Hepatocyte (in vitro differentiated cells): ENCODE results near the gene KDM6B.

ENCODE experiments used
- EZH2 ChIP-seq: fragments of 200-600 bp; sonication (generic); IDR thresholded peaks from 2 replicates; pipeline ENCODE4 v1.6.1; 2016; ENCODE audit warnings: antibody characterized with exemption, mild to moderate bottlenecking, borderline replicate concordance
- EZH2phosphoT487 ChIP-seq: fragments of 200-600 bp; sonication (generic); IDR thresholded peaks from one replicate; pipeline ENCODE4 v1.6.1; 2018; ENCODE audit warnings: antibody characterized with exemption, mild to moderate bottlenecking, low read depth, moderate library complexity; ENCODE audit not compliant: unreplicated experiment, severe bottlenecking
- TF ChIP-seq, protein P1 (sequence below): fragments of 200-600 bp; sonication (generic); IDR thresholded peaks from 2 replicates; pipeline ENCODE4 v1.5.1; 2016; ENCODE audit warnings: antibody characterized with exemption, mild to moderate bottlenecking; ENCODE audit not compliant: poor library complexity

DNA sequence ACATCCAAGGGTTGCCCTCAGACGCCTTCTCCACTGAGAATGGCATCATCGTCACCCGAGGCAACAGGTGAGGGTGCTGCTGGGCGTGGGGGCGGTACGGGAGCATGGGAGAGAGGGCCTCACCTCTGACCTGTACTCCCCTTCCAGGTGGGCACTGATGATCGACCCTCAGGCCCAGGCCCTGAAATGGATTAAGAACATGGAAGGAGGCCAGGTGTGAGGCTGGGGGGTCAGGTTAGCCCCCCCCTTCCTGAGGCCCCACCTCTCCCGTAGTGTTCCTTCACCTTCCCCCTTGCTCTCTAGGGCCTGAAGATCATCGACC lies 16.4 kb upstream of the KDM6B start:
- TF ChIP-seq, protein P1, sequence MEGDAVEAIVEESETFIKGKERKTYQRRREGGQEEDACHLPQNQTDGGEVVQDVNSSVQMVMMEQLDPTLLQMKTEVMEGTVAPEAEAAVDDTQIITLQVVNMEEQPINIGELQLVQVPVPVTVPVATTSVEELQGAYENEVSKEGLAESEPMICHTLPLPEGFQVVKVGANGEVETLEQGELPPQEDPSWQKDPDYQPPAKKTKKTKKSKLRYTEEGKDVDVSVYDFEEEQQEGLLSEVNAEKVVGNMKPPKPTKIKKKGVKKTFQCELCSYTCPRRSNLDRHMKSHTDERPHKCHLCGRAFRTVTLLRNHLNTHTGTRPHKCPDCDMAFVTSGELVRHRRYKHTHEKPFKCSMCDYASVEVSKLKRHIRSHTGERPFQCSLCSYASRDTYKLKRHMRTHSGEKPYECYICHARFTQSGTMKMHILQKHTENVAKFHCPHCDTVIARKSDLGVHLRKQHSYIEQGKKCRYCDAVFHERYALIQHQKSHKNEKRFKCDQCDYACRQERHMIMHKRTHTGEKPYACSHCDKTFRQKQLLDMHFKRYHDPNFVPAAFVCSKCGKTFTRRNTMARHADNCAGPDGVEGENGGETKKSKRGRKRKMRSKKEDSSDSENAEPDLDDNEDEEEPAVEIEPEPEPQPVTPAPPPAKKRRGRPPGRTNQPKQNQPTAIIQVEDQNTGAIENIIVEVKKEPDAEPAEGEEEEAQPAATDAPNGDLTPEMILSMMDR: no peak
- TF ChIP-seq EZH2: no peak
- TF ChIP-seq EZH2phosphoT487: no peak
